GM13976 (cell line): Measurements from ENCODE around the gene ATXN10.

Source experiments
- DNase-seq: peaks from one replicate; pipeline ENCODE4 v3.0.0; 2012; ENCODE audit warnings: low spot score
- in situ Hi-C: fragments of 300-500 bp; cut with MboI; formaldehyde crosslinking; loops from one replicate; pipeline ENCODE4 v1.12.0; 2022; ENCODE audit warnings: low sequenced_read_pairs, mixed read lengths, inconsistent platforms; ENCODE audit not compliant: unreplicated experiment
- TF ChIP-seq, protein P1 (sequence below): IDR thresholded peaks from 2 replicates; pipeline ENCODE4 v1.5.1; 2012; ENCODE audit warnings: borderline replicate concordance, mild to moderate bottlenecking; ENCODE audit not compliant: insufficient read depth; ENCODE audit errors: extremely low read depth, missing control alignments, control extremely low read depth

Gene ATXN10

DNA sequence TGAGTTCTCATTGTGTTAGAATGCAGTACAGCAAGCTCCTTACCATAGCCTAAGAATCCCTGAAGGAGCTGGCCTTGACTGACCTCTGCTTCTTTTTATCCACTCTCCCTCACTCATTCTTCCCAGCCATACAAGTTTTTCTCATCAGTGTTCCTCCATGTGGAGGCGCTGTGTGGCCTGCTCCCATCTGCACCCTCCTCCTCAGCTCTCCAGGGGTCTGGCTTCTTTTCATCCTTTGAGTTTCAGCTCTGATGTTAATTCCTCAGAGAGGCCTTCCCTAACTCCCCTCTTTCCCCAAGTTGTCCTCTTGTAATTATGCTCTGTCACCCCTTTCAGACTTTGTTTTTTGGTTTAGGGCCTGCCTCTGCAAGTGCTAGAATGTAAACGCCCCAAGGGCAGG, 160.5 kb downstream of the ATXN10 start:
- in situ Hi-C loops: no loop called here
- TF ChIP-seq, protein P1, sequence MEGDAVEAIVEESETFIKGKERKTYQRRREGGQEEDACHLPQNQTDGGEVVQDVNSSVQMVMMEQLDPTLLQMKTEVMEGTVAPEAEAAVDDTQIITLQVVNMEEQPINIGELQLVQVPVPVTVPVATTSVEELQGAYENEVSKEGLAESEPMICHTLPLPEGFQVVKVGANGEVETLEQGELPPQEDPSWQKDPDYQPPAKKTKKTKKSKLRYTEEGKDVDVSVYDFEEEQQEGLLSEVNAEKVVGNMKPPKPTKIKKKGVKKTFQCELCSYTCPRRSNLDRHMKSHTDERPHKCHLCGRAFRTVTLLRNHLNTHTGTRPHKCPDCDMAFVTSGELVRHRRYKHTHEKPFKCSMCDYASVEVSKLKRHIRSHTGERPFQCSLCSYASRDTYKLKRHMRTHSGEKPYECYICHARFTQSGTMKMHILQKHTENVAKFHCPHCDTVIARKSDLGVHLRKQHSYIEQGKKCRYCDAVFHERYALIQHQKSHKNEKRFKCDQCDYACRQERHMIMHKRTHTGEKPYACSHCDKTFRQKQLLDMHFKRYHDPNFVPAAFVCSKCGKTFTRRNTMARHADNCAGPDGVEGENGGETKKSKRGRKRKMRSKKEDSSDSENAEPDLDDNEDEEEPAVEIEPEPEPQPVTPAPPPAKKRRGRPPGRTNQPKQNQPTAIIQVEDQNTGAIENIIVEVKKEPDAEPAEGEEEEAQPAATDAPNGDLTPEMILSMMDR: no peak
- DNase-seq: no peak

DNA sequence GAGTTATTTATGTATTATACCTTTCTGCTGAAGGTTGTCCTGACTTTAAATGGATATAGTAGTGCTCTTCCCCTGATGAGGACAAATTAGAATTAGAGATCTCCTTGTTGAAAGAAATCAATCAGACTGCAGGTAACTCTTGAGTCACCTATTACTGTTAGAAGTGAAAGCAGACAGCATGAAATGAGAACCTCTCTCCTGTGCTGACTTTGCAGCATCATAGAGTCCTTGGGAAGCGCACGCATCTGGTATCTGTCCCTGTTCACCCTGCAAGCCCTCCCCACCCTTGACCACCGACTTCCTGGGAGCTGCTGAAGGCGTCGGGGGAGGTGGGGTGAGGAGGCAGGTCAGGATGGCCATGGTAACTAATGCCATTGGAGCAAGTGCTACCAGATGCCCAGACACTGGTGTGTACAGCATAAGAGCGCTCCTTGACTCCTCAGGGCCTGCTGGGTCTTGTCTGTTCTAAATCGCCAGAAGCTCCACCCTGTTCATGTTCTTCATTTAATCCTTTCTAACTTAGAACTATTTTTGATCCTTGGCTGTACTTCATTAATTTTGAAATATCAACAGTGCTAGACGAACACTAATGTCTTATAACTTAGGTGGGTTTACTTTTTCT, 161.4 kb downstream of the ATXN10 start:
- TF ChIP-seq, protein P1: no peak
- in situ Hi-C loops: no loop called here
- no peak for DNase-seq

DNA sequence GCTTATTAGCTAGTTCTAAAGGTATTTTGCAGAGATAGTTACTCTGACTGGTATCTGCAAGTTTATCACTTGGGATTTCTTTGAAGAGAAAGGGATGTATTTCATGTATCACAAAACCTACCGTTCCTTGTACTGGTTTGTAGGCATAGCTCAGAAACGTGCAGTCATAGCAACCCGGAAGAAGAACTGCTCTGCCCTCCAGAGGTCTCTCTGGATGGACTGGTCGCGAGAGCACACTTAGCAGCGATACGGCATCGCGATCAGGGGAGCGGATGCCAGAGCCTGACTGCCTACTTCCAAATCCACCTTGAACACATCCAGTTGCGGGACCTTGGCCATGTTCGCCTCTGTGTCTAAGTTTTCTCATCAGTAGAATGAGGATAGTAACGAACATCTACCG, 162.0 kb downstream of the ATXN10 start:
- no peak for DNase-seq
- in situ Hi-C loops: no loop called here
- TF ChIP-seq, protein P1: no peak

DNA sequence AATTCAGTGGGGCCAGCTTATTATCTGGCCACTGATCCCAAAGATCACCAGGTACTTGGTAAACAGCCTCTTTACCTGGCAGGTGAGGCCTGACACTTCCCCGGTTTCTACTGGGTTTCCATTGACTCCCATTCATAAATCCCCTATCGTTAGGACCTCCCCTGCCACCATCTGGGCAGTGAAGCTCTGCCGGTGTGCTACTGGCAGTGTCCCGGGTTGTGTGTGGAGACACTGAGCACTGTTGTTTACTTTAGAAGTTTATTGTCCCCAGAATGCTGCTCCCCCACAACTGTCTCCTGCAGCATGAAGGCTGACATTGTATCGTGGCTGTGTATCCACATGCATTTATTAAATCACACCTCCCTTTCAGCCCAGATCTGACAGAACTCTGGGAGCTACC, 162.6 kb downstream of the ATXN10 start:
- in situ Hi-C loops: no loop called here

DNA sequence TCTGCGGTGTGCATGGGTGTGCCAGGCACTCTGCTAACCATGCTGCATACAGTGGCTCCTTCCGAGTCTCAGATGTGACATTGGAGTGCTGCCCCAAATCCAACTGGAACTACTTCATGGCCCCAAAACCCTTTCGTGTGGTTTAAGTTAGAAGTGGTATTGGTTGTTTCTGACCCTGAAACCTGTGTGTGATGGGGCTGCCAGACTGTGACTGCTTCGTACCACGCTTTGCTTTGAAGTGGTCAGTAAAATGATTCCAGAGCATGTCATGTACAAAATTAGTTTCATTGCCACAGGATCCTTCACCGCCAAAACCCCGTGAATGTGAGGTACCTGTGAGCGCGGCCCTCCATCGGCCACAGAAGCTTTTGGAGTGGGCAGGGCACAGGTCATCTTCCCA, 163.2 kb downstream of the ATXN10 start:
- in situ Hi-C loops: no loop called here
- no peak for DNase-seq
- TF ChIP-seq, protein P1: no peak

More for the DNA sequence above, 162.6 kb downstream of the ATXN10 start:
- TF ChIP-seq, protein P1: no peak
- no peak for DNase-seq

DNA sequence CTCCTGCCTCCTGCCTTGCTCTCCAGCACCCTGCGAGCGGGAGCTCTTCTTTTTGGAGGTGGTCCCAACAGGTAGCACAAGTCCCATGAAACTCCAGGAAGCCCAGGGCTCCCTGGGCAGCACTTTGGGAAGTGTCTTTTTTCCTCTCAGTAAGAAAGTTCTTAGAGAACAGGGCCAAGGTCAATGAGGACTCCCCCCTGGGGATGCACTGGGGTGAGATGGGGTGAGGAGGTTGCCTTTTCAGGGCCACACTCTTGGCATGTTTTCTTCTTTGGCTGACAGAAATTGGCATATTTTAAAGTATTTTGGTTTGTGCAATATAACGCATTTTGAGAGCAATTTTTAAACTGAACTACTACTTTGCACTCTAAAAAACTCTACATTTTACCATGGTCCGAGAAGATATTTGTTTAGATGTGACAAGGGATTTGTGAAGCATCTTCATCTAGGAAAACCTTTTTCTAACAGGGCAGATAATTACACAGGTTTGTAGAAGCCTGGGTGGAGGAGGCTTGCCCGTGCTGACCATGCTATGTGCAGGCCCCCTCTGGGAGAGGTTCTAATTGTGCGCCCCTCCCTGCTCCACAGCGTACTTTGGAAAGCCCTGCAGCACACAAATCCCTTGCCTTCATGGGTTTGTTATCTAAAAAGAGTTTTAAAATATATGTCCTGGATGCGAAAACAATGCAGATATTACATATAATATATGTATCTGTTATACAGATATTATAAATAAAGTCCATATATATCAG, 165.0 kb downstream of the ATXN10 start:
- TF ChIP-seq, protein P1: no peak
- in situ Hi-C loops: no loop called here
- no peak for DNase-seq
